AG04449 (cell line): ENCODE results near the gene PCDHA12.
"Not testable (repeated sequence)": the region's sequence is repeated elsewhere in the genome, so short reads cannot be mapped to it uniquely, and the experiment has no call there.

Source experiments
- CTCF ChIA-PET: fragments of 350-600 bp; formaldehyde crosslinking; extraction: SDS; loops from one replicate; lab custom pipeline; 2021; ENCODE audit warnings: antibody characterized with exemption; lab: Yijun Ruan, JAX
- POLR2A ChIA-PET: fragments of 400-600, 350-600 bp; formaldehyde crosslinking; extraction: SDS; loops from one replicate; lab custom pipeline; 2020; ENCODE audit warnings: antibody characterized with exemption, inconsistent platforms; lab: Yijun Ruan, JAX
- DNase-seq: peaks from one replicate; pipeline ENCODE4 v3.0.0-alpha.2; 2010; ENCODE audit warnings: low read depth, low spot score
- H3K4me3 ChIP-seq: 2 replicates; pipeline ENCODE4 v1.5.1; 2011; ENCODE audit warnings: low read depth, mild to moderate bottlenecking, control low read depth, low read length
- TF ChIP-seq, protein P1 (sequence below): IDR thresholded peaks from one replicate; pipeline ENCODE4 v1.5.1; 2011; ENCODE audit warnings: mild to moderate bottlenecking, moderate library complexity, low read length, control low read depth, inconsistent platforms; ENCODE audit not compliant: insufficient read depth; ENCODE audit errors: missing control alignments

Gene PCDHA12

DNA sequence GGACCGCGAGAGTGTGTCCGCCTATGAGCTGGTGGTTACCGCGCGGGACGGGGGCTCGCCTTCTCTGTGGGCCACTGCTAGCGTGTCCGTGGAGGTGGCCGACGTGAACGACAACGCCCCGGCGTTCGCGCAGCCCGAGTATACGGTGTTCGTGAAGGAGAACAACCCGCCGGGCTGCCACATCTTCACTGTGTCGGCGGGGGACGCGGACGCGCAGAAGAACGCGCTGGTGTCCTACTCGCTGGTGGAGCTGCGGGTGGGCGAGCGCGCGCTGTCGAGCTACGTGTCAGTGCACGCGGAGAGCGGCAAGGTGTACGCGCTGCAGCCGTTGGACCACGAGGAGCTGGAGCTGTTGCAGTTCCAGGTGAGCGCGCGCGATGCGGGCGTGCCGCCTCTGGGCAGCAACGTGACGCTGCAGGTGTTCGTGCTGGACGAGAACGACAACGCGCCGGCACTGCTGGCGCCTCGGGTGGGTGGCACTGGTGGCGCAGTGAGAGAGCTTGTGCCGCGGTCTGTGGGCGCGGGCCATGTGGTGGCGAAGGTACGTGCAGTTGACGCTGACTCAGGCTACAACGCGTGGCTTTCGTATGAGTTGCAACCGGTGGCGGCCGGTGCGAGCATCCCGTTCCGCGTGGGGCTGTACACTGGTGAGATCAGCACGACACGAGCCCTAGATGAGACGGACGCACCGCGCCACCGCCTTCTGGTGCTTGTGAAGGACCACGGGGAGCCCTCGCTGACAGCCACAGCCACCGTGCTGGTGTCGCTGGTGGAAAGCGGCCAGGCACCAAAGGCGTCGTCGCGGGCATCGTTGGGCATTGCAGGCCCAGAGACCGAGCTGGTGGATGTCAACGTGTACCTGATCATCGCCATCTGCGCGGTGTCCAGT lies 39.2 kb upstream of the PCDHA12 start:
- H3K4me3 ChIP-seq = no peak overlapping the region
- ChIA-PET POLR2A (no interaction called here), CTCF (no interaction called here)
- DNase-seq = no peak
- TF ChIP-seq, protein P1, sequence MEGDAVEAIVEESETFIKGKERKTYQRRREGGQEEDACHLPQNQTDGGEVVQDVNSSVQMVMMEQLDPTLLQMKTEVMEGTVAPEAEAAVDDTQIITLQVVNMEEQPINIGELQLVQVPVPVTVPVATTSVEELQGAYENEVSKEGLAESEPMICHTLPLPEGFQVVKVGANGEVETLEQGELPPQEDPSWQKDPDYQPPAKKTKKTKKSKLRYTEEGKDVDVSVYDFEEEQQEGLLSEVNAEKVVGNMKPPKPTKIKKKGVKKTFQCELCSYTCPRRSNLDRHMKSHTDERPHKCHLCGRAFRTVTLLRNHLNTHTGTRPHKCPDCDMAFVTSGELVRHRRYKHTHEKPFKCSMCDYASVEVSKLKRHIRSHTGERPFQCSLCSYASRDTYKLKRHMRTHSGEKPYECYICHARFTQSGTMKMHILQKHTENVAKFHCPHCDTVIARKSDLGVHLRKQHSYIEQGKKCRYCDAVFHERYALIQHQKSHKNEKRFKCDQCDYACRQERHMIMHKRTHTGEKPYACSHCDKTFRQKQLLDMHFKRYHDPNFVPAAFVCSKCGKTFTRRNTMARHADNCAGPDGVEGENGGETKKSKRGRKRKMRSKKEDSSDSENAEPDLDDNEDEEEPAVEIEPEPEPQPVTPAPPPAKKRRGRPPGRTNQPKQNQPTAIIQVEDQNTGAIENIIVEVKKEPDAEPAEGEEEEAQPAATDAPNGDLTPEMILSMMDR = no peak

DNA sequence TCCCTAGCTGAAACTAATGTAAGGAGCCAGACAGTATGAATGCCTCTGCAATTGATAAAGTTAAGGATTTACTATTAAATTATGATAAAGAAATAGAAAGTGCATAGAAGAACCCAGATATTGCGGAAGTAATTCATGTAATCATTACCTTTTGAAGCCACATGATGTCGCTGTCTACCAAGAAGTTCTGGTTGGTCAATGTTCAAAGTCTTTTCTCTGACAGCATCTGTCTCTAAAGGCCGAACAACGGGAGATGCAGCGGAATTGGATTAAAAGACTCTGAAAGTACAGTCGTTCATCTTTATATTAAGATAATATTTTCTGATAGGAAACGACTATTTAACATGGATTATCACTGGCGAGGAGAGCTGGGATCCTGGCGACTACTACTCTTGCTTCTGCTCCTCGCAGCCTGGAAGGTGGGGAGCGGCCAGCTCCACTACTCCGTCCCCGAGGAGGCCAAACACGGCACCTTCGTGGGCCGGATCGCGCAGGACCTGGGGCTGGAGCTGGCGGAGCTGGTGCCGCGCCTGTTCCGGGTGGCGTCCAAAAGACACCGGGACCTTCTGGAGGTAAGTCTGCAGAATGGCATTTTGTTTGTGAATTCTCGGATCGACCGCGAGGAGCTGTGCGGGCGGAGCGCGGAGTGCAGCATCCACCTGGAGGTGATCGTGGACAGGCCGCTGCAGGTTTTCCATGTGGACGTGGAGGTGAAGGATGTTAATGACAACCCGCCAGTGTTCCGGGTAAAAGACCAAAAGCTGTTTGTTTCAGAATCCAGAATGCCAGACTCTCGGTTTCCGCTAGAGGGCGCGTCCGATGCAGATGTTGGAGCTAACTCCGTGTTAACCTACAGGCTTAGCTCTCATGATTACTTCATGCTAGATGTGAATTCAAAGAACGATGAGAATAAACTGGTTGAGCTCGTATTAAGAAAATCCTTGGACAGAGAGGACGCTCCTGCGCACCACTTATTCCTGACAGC lies 33.8 kb upstream of the PCDHA12 start, which contains the start of gene PCDHA8:
TSS of gene PCDHA8 (plus strand) at position 210 of the 985 bp plus-strand sequence. CDS start at position 345, 135 bp downstream.
- POLR2A ChIA-PET = no interaction called here
- no peak for DNase-seq
- TF ChIP-seq, protein P1 = no peak
- H3K4me3 ChIP-seq = no peak within 1 kb of the TSS
- CTCF ChIA-PET = no interaction called here

DNA sequence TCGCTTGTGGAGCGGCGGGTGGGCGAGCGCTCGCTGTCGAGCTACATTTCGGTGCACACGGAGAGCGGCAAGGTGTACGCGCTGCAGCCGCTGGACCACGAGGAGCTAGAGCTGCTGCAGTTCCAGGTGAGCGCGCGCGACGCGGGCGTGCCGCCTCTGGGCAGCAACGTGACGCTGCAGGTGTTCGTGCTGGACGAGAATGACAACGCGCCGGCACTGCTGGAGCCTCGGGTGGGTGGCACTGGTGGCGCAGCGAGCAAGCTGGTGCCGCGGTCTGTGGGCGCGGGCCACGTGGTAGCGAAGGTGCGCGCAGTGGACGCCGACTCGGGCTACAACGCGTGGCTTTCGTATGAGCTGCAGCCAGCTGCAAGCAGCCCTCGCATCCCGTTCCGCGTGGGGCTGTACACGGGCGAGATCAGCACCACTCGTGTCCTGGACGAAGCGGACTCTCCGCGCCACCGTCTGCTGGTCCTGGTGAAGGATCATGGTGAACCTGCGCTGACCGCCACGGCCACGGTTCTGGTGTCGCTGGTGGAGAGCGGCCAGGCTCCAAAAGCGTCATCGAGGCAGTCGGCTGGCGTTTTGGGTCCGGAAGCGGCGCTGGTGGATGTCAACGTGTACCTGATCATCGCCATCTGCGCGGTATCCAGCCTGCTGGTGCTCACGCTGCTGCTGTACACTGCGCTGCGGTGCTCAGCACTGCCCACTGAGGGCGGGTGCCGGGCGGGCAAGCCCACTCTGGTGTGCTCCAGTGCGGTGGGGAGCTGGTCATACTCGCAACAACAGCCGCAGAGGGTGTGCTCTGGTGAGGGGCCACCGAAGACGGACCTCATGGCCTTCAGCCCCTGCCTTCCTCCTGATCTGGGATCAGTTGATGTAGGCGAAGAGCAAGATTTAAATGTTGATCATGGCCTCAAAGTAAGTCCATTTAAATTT lies 32.0 kb upstream of the PCDHA12 start:
- POLR2A ChIA-PET = no interaction called here
- CTCF ChIA-PET = no interaction called here
- no peak overlapping the region for H3K4me3 ChIP-seq

DNA sequence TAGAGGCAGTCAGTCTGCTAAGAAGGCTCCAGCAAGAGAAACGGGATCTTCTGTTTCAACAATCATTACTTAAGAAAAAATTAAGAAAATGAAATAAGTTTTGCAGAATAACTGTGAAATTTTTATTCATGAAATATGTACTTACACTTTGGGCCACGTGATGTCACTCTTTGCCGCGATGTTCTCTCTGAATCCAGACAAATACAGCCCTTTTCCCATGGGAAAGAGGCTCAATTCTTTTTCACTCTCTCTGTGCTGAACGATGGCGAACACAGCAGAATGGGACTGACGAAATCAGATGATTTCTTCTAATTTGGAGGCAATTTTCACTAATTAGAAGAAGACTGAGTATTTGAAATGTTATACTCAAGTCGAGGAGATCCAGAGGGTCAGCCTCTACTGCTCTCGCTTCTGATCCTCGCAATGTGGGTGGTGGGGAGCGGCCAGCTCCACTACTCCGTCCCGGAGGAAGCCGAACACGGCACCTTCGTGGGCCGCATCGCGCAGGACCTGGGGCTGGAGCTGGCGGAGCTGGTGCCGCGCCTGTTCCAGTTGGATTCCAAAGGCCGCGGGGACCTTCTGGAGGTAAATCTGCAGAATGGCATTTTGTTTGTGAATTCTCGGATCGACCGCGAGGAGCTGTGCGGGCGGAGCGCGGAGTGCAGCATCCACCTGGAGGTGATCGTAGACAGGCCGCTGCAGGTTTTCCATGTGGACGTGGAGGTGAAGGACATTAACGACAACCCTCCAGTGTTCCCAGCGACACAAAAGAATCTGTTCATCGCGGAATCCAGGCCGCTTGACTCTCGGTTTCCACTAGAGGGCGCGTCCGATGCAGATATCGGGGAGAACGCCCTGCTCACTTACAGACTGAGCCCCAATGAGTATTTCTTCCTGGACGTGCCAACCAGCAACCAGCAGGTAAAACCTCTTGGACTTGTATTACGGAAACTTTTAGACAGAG lies 26.7 kb upstream of the PCDHA12 start, which contains the start of gene PCDHA9:
TSS of gene PCDHA9 (plus strand) at position 244 of the 964 bp plus-strand sequence. CDS start at position 358, 114 bp downstream.
- DNase-seq, H3K4me3 ChIP-seq, POLR2A ChIA-PET, CTCF ChIA-PET: not testable (repeated sequence)

More for the DNA sequence above, 32.0 kb upstream of the PCDHA12 start:
- DNase-seq = no peak
- TF ChIP-seq, protein P1 = no peak

DNA sequence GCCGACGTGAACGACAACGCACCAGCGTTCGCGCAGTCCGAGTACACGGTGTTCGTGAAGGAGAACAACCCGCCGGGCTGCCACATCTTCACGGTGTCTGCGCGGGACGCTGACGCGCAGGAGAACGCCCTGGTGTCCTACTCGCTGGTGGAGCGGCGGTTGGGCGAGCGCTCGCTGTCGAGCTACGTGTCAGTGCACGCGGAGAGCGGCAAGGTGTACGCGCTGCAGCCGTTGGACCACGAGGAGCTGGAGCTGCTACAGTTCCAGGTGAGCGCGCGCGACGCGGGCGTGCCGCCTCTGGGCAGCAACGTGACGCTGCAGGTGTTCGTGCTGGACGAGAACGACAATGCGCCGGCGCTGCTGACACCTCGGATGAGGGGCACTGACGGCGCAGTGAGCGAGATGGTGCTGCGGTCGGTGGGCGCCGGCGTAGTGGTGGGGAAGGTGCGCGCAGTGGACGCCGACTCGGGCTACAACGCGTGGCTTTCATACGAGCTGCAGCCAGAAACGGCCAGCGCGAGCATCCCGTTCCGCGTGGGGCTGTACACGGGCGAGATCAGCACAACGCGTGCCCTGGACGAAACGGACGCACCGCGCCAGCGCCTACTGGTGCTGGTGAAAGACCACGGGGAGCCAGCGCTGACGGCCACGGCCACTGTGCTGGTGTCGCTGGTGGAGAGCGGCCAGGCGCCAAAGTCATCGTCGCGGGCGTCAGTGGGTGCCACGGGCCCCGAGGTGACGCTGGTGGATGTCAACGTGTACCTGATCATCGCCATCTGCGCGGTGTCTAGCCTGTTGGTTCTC lies 25.1 kb upstream of the PCDHA12 start:
- DNase-seq, H3K4me3 ChIP-seq, POLR2A ChIA-PET, CTCF ChIA-PET: not testable (repeated sequence)
